Stimulated activated CD8-positive, alpha-beta memory T cell treated with anti-CD3 and anti-CD28 coated beads, Interleukin-4, amount 100 ng/mL, for 24 hours (primary cell): Measurements from ENCODE around the gene NOS1AP.

Source experiments
- DNase-seq: peaks from one replicate; pipeline ENCODE4 v3.0.0-alpha.2; 2020; ENCODE audit warnings: low read depth

NOS1AP gene

DNA sequence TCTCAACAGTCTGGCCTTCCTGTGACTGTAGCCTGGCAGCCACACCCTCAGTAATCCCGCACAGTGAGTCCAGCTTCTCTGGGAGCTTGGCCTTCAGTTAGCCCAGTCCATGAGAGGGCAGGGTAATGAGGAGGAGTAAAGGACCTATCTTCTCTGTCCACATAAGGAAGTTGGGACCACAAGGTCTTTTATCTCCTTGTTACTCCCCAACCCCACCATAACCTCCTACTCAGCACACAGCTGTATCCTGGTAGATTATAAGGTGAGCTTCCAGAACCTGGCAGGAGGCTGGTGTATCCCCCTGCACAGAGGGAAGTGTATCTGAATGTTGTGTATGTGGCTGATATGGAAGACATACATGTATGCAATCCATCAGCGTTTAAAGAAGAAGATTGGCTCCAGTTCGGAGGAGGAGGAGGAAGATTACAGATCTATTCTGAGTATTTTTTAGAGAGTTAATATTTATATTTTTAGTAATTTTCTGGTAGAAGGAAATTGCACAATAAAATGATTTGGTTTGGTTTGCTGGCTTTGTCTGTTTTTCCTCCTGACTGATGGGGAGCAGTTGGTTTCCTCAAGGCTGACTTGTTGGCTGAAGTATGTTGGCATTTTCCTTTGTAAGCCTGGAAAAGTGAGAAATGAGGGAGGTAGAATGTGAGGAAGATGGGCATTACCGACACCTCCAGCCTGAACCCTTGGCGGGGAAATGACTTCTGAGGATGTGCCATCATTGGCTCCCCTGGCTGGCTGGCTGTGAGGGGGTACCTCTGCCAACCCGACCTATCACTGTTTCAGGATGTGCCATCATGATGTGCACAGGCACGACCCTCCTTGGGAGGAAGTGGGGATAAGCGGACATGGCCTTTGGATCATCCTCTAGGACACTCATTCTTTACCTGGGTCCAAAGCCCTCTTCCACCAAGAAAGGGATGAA, 317.1 kb downstream of the NOS1AP start:
- no peak for DNase-seq

GRCh38 chr1:162387226-162388082, 318.0 kb downstream of the NOS1AP start:
- no peak for DNase-seq

GRCh38 chr1:162388083-162388594, 318.6 kb downstream of the NOS1AP start:
- DNase-seq: no peak

GRCh38 chr1:162388615-162389014, 319.1 kb downstream of the NOS1AP start:
- no peak for DNase-seq

DNA sequence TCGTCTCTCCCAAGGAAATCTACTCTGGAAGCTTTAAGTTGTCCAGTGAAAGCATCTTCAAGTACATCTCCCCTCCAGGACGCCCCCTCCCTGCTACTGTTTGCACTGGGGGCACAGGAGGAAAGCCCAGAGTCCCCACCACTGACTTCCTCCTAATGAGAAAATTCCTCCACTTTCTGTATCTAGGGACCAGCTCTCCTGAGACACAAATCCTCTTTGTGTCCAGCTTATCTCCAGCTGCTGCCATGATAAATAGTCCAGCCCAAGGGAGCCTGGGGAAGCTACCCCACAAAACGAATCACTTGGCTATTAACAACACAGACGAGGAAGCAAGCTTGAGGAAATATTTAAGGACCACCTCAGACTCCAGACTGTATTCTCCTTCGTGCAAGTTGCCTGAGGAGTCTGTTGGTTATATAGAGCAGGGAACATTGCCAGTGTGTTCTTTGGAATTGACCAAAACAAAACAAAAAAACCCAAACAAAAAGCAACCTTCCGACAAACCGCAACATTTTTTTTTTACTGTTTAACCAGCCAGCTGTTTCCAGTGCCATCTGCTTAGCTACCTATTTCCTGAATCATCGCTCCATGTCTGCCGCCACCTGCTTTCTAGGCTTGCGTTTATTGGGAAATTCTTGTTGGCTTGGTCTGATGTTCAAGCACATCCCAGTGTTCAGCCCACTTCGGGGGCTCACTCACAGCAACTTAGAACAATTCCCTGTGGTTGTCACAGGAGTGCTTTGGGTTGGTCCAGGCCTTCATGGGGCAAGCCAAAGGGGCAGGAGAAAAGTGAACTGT, 319.7 kb downstream of the NOS1AP start:
- no peak for DNase-seq

DNA sequence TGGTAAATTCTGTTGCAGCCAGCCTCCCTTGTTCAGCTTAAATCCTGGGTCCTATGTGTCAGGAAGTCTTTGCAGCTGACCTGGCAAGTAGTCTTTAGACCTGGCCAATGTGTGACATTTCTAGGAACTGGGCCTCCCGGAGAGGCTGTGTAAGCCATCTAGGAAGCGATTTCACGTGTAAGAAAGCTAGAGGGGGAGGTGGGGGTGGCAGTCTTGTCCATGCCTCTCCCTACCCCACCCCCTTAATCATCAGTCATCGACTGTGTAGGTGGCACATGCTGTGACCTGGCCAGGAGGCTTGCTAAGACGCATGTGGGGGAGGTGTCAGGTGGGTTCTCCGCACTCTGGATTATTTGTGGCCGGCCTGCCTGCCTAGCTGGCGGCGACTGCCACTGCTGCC, 320.5 kb downstream of the NOS1AP start:
- no peak for DNase-seq

- DNase-seq: no peak
These were observed 321.1 kb downstream of the NOS1AP start for GRCh38 chr1:162390396-162391185.

DNA sequence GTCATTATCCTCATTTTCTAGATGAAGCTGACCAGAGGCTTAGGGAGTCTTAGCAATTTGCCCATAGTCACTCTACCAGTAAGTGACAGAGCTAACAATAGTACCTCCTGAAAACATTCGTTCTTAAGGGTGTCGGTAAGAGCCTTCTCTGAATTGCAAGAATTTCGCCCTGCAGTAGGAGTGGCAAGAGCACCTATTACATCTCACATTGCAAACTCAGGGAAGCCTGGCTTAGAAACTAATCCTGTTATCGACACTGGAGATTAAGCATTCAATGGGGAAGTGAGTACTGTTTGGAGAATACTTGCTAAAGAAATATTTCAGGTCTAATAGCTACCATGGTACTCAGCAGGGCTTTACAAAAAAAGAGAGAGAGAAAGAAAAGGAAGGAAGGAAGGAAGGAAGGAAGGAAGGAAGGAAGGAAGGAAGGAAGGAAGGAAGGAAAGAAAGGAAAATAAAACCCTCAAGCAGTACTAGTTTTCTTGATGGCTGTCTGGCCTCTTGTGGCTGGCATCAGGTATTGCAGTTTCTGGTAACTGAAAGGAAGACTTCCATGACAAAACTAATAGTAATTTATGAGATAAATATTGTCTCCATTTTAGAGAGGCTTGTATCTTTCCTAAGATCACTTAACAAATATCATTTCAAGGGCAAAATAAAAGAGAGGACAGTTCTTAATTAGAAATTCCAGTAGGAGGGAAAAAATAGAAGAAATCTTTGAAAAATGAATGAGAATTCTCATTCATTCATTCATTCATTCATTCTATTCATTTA, 322.5 kb downstream of the NOS1AP start:
- no peak for DNase-seq

- no peak for DNase-seq
These were observed 326.9 kb downstream of the NOS1AP start for GRCh38 chr1:162396201-162396906.

DNA sequence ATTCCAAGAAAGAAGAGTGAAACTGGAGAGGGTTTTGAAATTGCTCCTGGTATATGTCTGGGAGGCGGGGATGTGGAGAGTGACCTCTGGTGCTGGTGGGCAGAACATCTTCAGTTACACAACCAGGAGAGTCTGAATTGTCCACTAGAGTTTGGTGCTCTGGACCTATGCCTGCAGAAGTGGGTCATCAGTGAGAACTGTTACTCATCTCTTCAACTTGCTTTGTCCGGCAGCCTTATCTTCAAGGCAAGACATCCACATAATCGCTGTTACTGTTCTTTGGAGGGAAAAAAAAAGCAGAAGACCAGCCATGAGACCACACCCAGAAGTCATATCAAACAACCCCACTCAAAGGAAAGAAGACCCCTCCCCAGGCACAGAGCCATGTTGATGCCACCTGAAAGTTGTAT, 327.6 kb downstream of the NOS1AP start:
- no peak for DNase-seq

GRCh38 chr1:162397943-162398560, 328.6 kb downstream of the NOS1AP start:
- no peak for DNase-seq

GRCh38 chr1:162398999-162399580, 329.6 kb downstream of the NOS1AP start:
- no peak for DNase-seq

DNA sequence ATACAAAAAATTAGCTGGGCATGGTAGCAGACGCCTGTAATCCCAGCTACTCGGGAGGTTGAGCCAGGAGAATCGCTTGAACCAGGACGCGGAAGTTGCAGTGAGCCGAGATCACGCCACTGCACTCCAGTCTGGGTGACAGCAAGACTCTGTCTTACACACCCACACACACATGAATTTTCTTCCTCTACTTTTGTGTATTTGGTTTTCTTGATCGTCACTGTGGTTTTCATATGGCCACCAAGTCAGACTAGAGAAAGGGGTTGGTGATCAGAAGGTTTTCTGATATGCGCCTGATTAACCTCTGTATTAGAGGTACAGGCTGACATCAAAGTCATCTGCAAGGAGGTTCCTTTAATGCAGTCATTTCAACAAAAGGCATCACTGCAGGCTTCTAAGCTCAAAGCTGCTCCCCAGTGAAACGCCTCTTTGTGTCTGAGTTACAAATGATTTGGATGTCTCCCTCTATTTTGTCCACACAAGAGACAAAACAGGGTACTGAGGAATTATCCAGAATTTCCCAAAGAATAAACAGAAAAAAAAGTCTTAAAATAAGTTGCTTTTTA, 331.4 kb downstream of the NOS1AP start:
- DNase-seq: no peak

GRCh38 chr1:162404550-162405160, 335.2 kb downstream of the NOS1AP start:
- DNase-seq: no peak

GRCh38 chr1:162405800-162406199, 336.3 kb downstream of the NOS1AP start:
- no peak for DNase-seq

DNA sequence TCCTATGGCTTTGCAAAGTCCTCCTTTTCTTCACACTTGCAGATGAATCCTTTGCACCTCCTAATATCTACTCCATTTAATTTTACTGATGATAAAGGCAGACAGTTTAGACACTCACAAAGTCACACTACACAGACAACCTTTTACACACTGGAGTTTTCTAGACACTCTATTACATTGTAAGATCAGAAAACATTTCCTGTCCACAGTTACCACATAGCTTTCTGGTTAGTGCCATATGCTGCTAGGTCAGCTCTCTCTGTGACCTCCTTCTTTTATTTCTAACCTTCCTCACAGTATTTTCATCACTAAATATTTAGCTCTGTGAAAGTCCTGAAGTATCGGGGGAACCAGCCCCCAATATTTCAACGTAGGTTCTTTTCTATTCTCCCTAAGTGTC, 337.3 kb downstream of the NOS1AP start:
- no peak for DNase-seq

- DNase-seq: no peak
These were observed 338.0 kb downstream of the NOS1AP start for GRCh38 chr1:162407539-162407938.

- DNase-seq: no peak
These were observed 342.5 kb downstream of the NOS1AP start, which contains the start of gene SH2D1B for GRCh38 chr1:162412002-162412401. SH2D1B (minus strand) TSS chr1:162412136; CDS start chr1:162412016, 120 bp downstream.
